ENCODE measurements around the gene BTBD7.

The BTBD7 gene

DNA sequence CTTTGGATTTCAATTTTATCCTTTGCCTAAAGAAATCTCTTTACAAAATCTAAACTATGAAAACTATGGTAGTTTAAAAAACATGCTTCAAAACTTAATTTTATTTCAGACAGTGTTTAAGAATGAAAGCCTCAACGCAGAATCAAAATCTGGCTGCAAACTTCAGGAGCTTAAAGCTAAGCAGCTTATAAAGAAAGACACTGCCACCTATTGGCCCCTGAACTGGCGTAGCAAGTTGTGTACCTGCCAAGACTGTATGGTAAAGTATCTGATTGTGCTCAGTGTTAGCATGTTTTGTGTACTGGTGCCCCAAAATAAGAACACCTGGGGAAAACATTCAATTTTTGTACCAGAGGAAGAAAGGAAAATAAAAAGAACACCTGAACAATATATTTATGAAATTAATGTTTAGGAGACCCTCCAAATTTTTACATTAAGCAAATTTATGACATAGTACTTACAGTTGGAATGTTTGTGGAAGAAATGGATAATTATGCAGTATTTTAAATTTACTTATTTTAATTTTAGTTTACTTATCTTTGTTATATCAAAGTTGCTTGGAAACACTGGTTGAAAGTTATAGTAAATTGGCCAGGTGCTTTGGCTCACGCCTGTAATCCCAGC is 113.6 kb downstream of the BTBD7 start:
- H3K4me3 ChIP-seq (ENCODE audit: low read depth, low read length) = no peak overlapping the region
- no peaks in the 10 kb centered on the region for H3K4me1 ChIP-seq (ENCODE audit: control insufficient read depth, insufficient read depth, low read length)
- H3K27me3 ChIP-seq (ENCODE audit: control insufficient read depth, insufficient read depth, low read length) = no peaks in the 10 kb centered on the region
- H3K36me3 ChIP-seq (ENCODE audit: control insufficient read depth, insufficient read depth, low read length) = peaks cover 64% of the 10 kb centered on the region
- H3K9me3 ChIP-seq (ENCODE audit: control insufficient read depth, insufficient read depth, low read depth, low read length) = no peaks in the 10 kb centered on the region
- no peak overlapping the region for H3K27ac ChIP-seq (ENCODE audit: low read depth, low read length)
- H3K9ac ChIP-seq (ENCODE audit: low read length) = no peak overlapping the region

DNA sequence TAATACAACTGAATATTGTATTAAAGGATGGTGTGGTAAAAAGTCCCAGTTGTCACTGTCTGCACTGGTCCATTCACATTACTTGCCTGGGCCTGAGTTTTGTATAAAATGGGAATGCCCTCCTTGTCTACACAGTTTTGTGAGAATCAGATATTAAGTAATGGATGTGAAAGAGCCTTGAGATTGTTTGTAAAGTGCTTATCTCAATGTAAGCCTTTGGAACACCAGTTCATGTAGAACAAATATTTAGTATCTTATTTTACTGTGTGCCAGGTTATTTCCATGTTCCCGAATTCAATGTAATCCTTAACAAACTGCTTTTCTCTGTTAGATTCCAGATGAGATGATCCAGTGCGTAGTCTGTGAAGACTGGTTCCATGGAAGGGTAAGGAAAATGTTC is 118.2 kb downstream of the BTBD7 start:
- Histone ChIP-seq H3K9ac (ENCODE audit: low read length) (no peak overlapping the region), H3K36me3 (ENCODE audit: control insufficient read depth, insufficient read depth, low read length) (peaks cover 60% of the 10 kb centered on the region), H3K4me3 (ENCODE audit: low read depth, low read length) (no peak overlapping the region)

GRCh38 chr14:93212432-93212831 is 120.4 kb downstream of the BTBD7 start:
- Histone ChIP-seq H3K9ac (ENCODE audit: low read length) (no peak overlapping the region), H3K27ac (ENCODE audit: low read depth, low read length) (no peak overlapping the region), H3K9me3 (ENCODE audit: control insufficient read depth, insufficient read depth, low read depth, low read length) (no peaks in the 10 kb centered on the region), H3K4me3 (ENCODE audit: low read depth, low read length) (no peak overlapping the region), H3K27me3 (ENCODE audit: control insufficient read depth, insufficient read depth, low read length) (no peaks in the 10 kb centered on the region), H3K36me3 (ENCODE audit: control insufficient read depth, insufficient read depth, low read length) (peaks cover 54% of the 10 kb centered on the region), H3K4me1 (ENCODE audit: control insufficient read depth, insufficient read depth, low read length) (no peaks in the 10 kb centered on the region)

More for the DNA sequence above, 118.2 kb downstream of the BTBD7 start:
- no peaks in the 10 kb centered on the region for H3K27me3 ChIP-seq (ENCODE audit: control insufficient read depth, insufficient read depth, low read length)
- H3K27ac ChIP-seq (ENCODE audit: low read depth, low read length) = no peak overlapping the region
- no peaks in the 10 kb centered on the region for H3K4me1 ChIP-seq (ENCODE audit: control insufficient read depth, insufficient read depth, low read length)
- no peaks in the 10 kb centered on the region for H3K9me3 ChIP-seq (ENCODE audit: control insufficient read depth, insufficient read depth, low read depth, low read length)

- H3K27ac ChIP-seq (ENCODE audit: low read depth, low read length) = no peak overlapping the region
- no peaks in the 10 kb centered on the region for H3K9me3 ChIP-seq (ENCODE audit: control insufficient read depth, insufficient read depth, low read depth, low read length)
- peaks cover 23% of the 10 kb centered on the region for H3K36me3 ChIP-seq (ENCODE audit: control insufficient read depth, insufficient read depth, low read length)
- peak overlapping the region; percentile 82 for H3K9ac ChIP-seq (ENCODE audit: low read length)
- no peaks in the 10 kb centered on the region for H3K27me3 ChIP-seq (ENCODE audit: control insufficient read depth, insufficient read depth, low read length)
- H3K4me3 ChIP-seq (ENCODE audit: low read depth, low read length) = peak overlapping the region; percentile 79
- H3K4me1 ChIP-seq (ENCODE audit: control insufficient read depth, insufficient read depth, low read length) = no peaks in the 10 kb centered on the region
Measured at GRCh38 chr14:93207468-93208308, 125.1 kb downstream of the BTBD7 start.

- peak within 1 kb of the TSS; percentile 71; the same call in 1 of the 2 replicates for H3K27ac ChIP-seq (ENCODE audit: low read depth, low read length)
- peaks cover 16% of the 10 kb centered on the region for H3K36me3 ChIP-seq (ENCODE audit: control insufficient read depth, insufficient read depth, low read length)
- no peaks in the 10 kb centered on the region for H3K27me3 ChIP-seq (ENCODE audit: control insufficient read depth, insufficient read depth, low read length)
- H3K4me3 ChIP-seq (ENCODE audit: low read depth, low read length) = peak within 1 kb of the TSS; percentile 79
- no peaks in the 10 kb centered on the region for H3K9me3 ChIP-seq (ENCODE audit: control insufficient read depth, insufficient read depth, low read depth, low read length)
- no peaks in the 10 kb centered on the region for H3K4me1 ChIP-seq (ENCODE audit: control insufficient read depth, insufficient read depth, low read length)
- H3K9ac ChIP-seq (ENCODE audit: low read length) = peak within 1 kb of the TSS; percentile 90
Measured at GRCh38 chr14:93206793-93207467, 125.9 kb downstream of the BTBD7 start, which contains the start of the genes GON7 and UBR7. TSS of gene GON7 (minus strand) at chr14:93207065. CDS start at chr14:93207037, 28 bp downstream. TSS of gene UBR7 (plus strand) at chr14:93207256. CDS start at chr14:93207292, 36 bp downstream.

GRCh38 chr14:93201155-93201704 is 131.6 kb downstream of the BTBD7 start:
- no peak overlapping the region for H3K27ac ChIP-seq (ENCODE audit: low read depth, low read length)
- H3K4me3 ChIP-seq (ENCODE audit: low read depth, low read length) = no peak overlapping the region
- no peaks in the 10 kb centered on the region for H3K4me1 ChIP-seq (ENCODE audit: control insufficient read depth, insufficient read depth, low read length)
- H3K27me3 ChIP-seq (ENCODE audit: control insufficient read depth, insufficient read depth, low read length) = no peaks in the 10 kb centered on the region
- H3K9me3 ChIP-seq (ENCODE audit: control insufficient read depth, insufficient read depth, low read depth, low read length) = no peaks in the 10 kb centered on the region
- 0 out of 2 replicates have a peak, but pooled peaks cover 4% of the 10 kb centered on the region for H3K36me3 ChIP-seq (ENCODE audit: control insufficient read depth, insufficient read depth, low read length)
- no peak overlapping the region for H3K9ac ChIP-seq (ENCODE audit: low read length)

DNA sequence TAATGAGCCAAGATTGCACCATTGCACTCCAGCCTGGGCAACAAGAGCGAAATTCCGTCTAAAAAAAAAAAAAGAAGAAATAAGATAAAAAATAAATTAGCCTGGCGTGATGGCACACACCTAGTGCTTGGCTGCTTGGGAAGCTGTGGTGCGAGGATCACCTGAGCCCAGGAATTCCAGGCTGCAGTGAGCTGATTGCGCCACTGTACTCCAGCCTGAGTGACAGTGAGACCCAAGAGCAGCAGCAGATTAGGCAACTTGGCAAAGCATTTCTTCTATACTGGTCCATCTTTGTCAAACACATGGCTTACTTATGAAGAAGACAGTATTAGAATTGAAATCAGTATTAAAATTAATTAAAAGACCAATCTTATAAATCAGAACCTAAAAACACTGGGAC is 132.3 kb downstream of the BTBD7 start:
- Histone ChIP-seq H3K9ac (ENCODE audit: low read length) (no peak overlapping the region), H3K27me3 (ENCODE audit: control insufficient read depth, insufficient read depth, low read length) (no peaks in the 10 kb centered on the region), H3K4me1 (ENCODE audit: control insufficient read depth, insufficient read depth, low read length) (no peaks in the 10 kb centered on the region), H3K9me3 (ENCODE audit: control insufficient read depth, insufficient read depth, low read depth, low read length) (no peaks in the 10 kb centered on the region), H3K36me3 (ENCODE audit: control insufficient read depth, insufficient read depth, low read length) (0 out of 2 replicates have a peak, but pooled peaks cover 4% of the 10 kb centered on the region), H3K4me3 (ENCODE audit: low read depth, low read length) (no peak overlapping the region), H3K27ac (ENCODE audit: low read depth, low read length) (no peak overlapping the region)

GRCh38 chr14:93199031-93199430 is 133.8 kb downstream of the BTBD7 start:
- Histone ChIP-seq H3K9ac (ENCODE audit: low read length) (no peak overlapping the region), H3K27me3 (ENCODE audit: control insufficient read depth, insufficient read depth, low read length) (no peaks in the 10 kb centered on the region), H3K4me3 (ENCODE audit: low read depth, low read length) (no peak overlapping the region), H3K36me3 (ENCODE audit: control insufficient read depth, insufficient read depth, low read length) (no peaks in the 10 kb centered on the region), H3K9me3 (ENCODE audit: control insufficient read depth, insufficient read depth, low read depth, low read length) (no peaks in the 10 kb centered on the region), H3K4me1 (ENCODE audit: control insufficient read depth, insufficient read depth, low read length) (no peaks in the 10 kb centered on the region), H3K27ac (ENCODE audit: low read depth, low read length) (no peak overlapping the region)

DNA sequence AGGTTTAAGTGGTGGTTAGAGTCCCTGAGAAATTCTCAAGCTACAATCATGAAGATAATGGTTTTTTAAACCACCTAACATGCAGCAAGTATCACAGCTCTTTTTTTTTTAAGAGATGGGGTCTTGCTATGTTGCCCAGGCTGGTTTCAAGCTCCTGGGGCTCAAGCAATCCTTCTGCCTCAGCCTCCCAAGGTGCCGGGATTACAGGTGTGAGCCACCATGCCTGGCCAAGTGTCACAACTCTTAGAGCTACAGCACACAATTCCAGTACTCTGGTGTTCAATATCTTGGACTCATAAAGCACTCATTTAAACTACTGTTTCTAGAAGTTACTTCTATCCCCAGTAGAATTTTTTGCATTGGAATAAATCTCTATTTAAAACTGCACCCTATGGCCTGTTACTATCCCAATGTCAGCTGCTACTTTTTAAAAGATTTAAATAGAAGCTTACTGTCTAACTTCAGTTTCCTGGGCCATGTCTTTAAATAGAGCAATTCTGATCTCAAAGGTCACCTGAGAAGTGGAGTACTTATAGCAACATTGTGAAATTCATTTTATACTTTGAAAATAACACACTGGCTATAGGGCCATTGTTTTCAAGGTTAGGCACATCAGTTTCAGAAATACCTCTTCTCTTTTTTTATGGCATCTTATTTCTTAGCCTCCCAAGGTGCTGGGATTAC is 137.4 kb downstream of the BTBD7 start:
- no peaks in the 10 kb centered on the region for H3K9me3 ChIP-seq (ENCODE audit: control insufficient read depth, insufficient read depth, low read depth, low read length)
- H3K27me3 ChIP-seq (ENCODE audit: control insufficient read depth, insufficient read depth, low read length) = no peaks in the 10 kb centered on the region
- no peak overlapping the region for H3K27ac ChIP-seq (ENCODE audit: low read depth, low read length)
- H3K9ac ChIP-seq (ENCODE audit: low read length) = no peak overlapping the region
- no peak overlapping the region for H3K4me3 ChIP-seq (ENCODE audit: low read depth, low read length)
- no peaks in the 10 kb centered on the region for H3K4me1 ChIP-seq (ENCODE audit: control insufficient read depth, insufficient read depth, low read length)
- no peaks in the 10 kb centered on the region; the same call in 1 of the 2 replicates for H3K36me3 ChIP-seq (ENCODE audit: control insufficient read depth, insufficient read depth, low read length)
